GM21390 (cell line): Measurements from ENCODE around the gene PPP2R3B.
"Not testable (repeated sequence)": the region's sequence is repeated elsewhere in the genome, so short reads cannot be mapped to it uniquely, and the experiment has no call there.

Source experiments
- ATAC-seq: cut with Tn5 transposase; IDR thresholded peaks from one replicate; pipeline ENCODE4 v1.9.1; 2021; ENCODE audit not compliant: unreplicated experiment

Gene PPP2R3B

GRCh38 chrX:320126-320783 is 66.5 kb downstream of the PPP2R3B start:
- no peak for ATAC-seq

GRCh38 chrX:319579-320125 is 67.1 kb downstream of the PPP2R3B start:
- ATAC-seq, result no peak

GRCh38 chrX:318739-319578 is 67.7 kb downstream of the PPP2R3B start, which contains the start of gene GTPBP6:
Gene GTPBP6 (minus strand): TSS chrX:318796. CDS start chrX:318787, 9 bp downstream.
- ATAC-seq, result peak; percentile 76

- peak; percentile 58 for ATAC-seq
Measured at GRCh38 chrX:318068-318738, 68.5 kb downstream of the PPP2R3B start.

GRCh38 chrX:317424-318067 is 69.2 kb downstream of the PPP2R3B start:
- ATAC-seq, result no peak

- ATAC-seq, result no peak
Measured at GRCh38 chrX:316351-317325, 70.1 kb downstream of the PPP2R3B start.

- no peak for ATAC-seq
Measured at GRCh38 chrX:314781-315595, 71.7 kb downstream of the PPP2R3B start.

GRCh38 chrX:314049-314448 is 72.7 kb downstream of the PPP2R3B start:
- ATAC-seq, result no peak

- no peak for ATAC-seq
Measured at GRCh38 chrX:313546-313945, 73.2 kb downstream of the PPP2R3B start.

GRCh38 chrX:312621-313331 is 73.9 kb downstream of the PPP2R3B start:
- no peak for ATAC-seq

GRCh38 chrX:311156-312129 is 75.3 kb downstream of the PPP2R3B start:
- no peak for ATAC-seq

GRCh38 chrX:310621-311155 is 76.0 kb downstream of the PPP2R3B start:
- no peak for ATAC-seq

GRCh38 chrX:308821-309520 is 77.7 kb downstream of the PPP2R3B start:
- no peak for ATAC-seq

GRCh38 chrX:307261-308111 is 79.2 kb downstream of the PPP2R3B start:
- no peak for ATAC-seq

GRCh38 chrX:306614-307251 is 80.0 kb downstream of the PPP2R3B start:
- not testable (repeated sequence) for ATAC-seq
